ENCODE results near the gene PTAFR.

The PTAFR gene

DNA sequence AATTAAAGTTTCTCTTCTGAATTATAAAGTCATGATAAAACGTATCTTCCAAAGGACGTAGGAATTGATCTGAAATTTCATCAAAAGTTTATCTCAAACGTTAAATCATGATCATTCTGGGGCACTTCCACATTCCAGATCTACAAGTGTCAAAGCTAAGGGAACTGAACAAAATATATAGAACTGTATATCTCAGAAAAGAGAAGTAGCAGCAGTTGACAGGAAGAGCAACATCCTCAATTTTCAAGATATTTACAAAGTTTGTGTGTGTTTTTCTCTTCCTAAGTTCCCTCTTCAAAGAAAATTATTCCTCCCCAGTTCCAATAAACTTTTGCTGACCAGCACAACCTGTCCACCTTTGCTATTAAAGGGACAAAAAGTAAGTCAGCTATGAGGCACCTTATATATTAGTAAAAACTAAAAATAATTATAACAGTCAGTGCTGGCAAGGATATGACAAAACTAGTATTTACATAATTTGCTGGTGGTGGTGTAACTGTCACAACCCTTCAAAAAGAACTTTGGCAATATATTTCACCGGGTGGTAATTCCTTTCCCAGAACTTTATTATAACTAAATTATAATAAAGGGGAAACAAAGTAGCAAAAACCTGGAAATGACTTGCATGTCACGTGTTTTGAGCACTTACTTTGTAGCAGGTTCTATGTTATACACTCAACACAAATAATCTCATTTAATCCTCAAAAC, 49.6 kb downstream of the PTAFR start:
- Histone ChIP-seq H3K36me3 (ENCODE audit: insufficient read depth, low read length) (no peaks in the 10 kb centered on the region), H2AFZ (ENCODE audit: low read length) (no peak overlapping the region), H3K79me2 (ENCODE audit: insufficient read depth, low read length) (no peaks in the 10 kb centered on the region), H3K9ac (ENCODE audit: low read length) (no peak overlapping the region), H3K4me3 (ENCODE audit: low read depth, low read length, poor library complexity, severe bottlenecking) (no peak overlapping the region), H3K27ac (ENCODE audit: low read depth, low read length, poor library complexity, severe bottlenecking) (peak overlapping the region; percentile 55), H3K4me1 (ENCODE audit: insufficient read depth, low read length, severe bottlenecking) (peaks cover 28% of the 10 kb centered on the region), H3K27me3 (ENCODE audit: insufficient read depth, low read length) (no peaks in the 10 kb centered on the region), H3K4me2 (ENCODE audit: low read length) (no peak overlapping the region), H3K9me2 (ENCODE audit: low read depth, low read length) (no peaks in the 10 kb centered on the region), H3K9me3 (ENCODE audit: low read length) (no peaks in the 10 kb centered on the region), H3F3A (ENCODE audit: insufficient read depth, low read length) (no peaks in the 10 kb centered on the region), H4K20me1 (ENCODE audit: insufficient read depth, low read length) (no peaks in the 10 kb centered on the region)
- no peak for TF ChIP-seq EZH2 (IDR thresholded peaks at IDR 0.05; ENCODE audit: borderline replicate concordance, low read length)
- TF ChIP-seq, protein P1, sequence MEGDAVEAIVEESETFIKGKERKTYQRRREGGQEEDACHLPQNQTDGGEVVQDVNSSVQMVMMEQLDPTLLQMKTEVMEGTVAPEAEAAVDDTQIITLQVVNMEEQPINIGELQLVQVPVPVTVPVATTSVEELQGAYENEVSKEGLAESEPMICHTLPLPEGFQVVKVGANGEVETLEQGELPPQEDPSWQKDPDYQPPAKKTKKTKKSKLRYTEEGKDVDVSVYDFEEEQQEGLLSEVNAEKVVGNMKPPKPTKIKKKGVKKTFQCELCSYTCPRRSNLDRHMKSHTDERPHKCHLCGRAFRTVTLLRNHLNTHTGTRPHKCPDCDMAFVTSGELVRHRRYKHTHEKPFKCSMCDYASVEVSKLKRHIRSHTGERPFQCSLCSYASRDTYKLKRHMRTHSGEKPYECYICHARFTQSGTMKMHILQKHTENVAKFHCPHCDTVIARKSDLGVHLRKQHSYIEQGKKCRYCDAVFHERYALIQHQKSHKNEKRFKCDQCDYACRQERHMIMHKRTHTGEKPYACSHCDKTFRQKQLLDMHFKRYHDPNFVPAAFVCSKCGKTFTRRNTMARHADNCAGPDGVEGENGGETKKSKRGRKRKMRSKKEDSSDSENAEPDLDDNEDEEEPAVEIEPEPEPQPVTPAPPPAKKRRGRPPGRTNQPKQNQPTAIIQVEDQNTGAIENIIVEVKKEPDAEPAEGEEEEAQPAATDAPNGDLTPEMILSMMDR (IDR thresholded peaks at IDR 0.05; ENCODE audit: low read length): no peak

DNA sequence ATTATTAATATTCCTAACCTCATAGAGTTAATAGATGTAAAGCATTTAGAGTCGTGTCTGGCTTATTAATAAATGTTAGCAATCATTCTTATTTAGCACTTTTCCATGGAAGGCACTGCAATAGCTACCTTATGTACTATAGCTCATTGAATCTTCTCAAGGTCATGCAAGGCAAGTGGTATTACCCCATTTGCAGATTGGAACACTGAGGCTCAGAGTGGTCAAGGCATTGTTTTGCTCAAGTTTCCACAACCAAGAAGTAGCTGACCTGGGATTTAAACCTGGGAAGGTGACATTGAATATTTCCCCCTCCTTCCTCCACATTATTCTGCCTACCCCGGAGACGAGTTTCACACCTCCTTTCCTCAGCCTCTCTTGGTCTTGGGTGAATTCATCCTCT, 50.3 kb downstream of the PTAFR start:
- TF ChIP-seq EZH2 (IDR thresholded peaks at IDR 0.05; ENCODE audit: borderline replicate concordance, low read length): no peak
- TF ChIP-seq, protein P1 (IDR thresholded peaks at IDR 0.05; ENCODE audit: low read length): no peak
- Histone ChIP-seq H3K9ac (ENCODE audit: low read length) (no peak overlapping the region), H3K27me3 (ENCODE audit: insufficient read depth, low read length) (no peaks in the 10 kb centered on the region), H2AFZ (ENCODE audit: low read length) (no peak overlapping the region), H4K20me1 (ENCODE audit: insufficient read depth, low read length) (no peaks in the 10 kb centered on the region), H3K4me3 (ENCODE audit: low read depth, low read length, poor library complexity, severe bottlenecking) (no peak overlapping the region), H3K4me2 (ENCODE audit: low read length) (no peak overlapping the region), H3K9me3 (ENCODE audit: low read length) (no peaks in the 10 kb centered on the region), H3K9me2 (ENCODE audit: low read depth, low read length) (no peaks in the 10 kb centered on the region), H3K36me3 (ENCODE audit: insufficient read depth, low read length) (no peaks in the 10 kb centered on the region), H3K79me2 (ENCODE audit: insufficient read depth, low read length) (no peaks in the 10 kb centered on the region), H3F3A (ENCODE audit: insufficient read depth, low read length) (no peaks in the 10 kb centered on the region), H3K4me1 (ENCODE audit: insufficient read depth, low read length, severe bottlenecking) (peaks cover 28% of the 10 kb centered on the region), H3K27ac (ENCODE audit: low read depth, low read length, poor library complexity, severe bottlenecking) (no peak overlapping the region)

DNA sequence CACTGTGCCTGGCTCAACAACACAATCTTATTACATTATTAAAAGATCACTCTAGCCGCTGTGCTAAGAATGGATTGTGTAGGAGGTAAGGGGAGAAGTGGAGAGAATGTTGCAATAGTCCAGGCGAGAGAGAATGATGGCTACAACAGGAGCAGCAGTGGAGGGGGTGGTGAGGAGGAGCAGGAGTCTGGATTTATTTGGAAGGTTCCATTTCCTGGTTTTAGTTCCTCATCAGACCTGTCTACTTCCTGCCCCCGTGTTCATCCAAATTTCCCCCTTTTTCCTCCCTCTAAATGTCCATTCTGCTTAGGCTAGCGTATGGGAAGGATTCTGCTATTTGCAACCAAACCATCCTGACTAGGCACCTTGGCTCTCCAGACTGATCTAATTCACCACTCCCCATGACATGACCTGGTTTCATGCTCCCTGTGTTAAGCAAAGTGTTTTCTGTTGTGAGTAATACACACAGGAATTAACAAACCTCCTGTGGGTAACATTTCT, 53.0 kb downstream of the PTAFR start:
- Histone ChIP-seq H3F3A (ENCODE audit: insufficient read depth, low read length) (no peaks in the 10 kb centered on the region), H3K9ac (ENCODE audit: low read length) (no peak overlapping the region), H3K4me3 (ENCODE audit: low read depth, low read length, poor library complexity, severe bottlenecking) (no peak overlapping the region), H3K79me2 (ENCODE audit: insufficient read depth, low read length) (no peaks in the 10 kb centered on the region), H3K4me1 (ENCODE audit: insufficient read depth, low read length, severe bottlenecking) (peaks cover 28% of the 10 kb centered on the region), H3K9me3 (ENCODE audit: low read length) (no peaks in the 10 kb centered on the region), H3K27me3 (ENCODE audit: insufficient read depth, low read length) (no peaks in the 10 kb centered on the region), H2AFZ (ENCODE audit: low read length) (no peak overlapping the region), H3K27ac (ENCODE audit: low read depth, low read length, poor library complexity, severe bottlenecking) (no peak overlapping the region), H3K4me2 (ENCODE audit: low read length) (no peak overlapping the region), H3K36me3 (ENCODE audit: insufficient read depth, low read length) (no peaks in the 10 kb centered on the region), H3K9me2 (ENCODE audit: low read depth, low read length) (no peaks in the 10 kb centered on the region), H4K20me1 (ENCODE audit: insufficient read depth, low read length) (no peaks in the 10 kb centered on the region)
- TF ChIP-seq, protein P1 (IDR thresholded peaks at IDR 0.05; ENCODE audit: low read length): no peak
- no peak for TF ChIP-seq EZH2 (IDR thresholded peaks at IDR 0.05; ENCODE audit: borderline replicate concordance, low read length)
